ENCODE data around the gene ACAA1. TPM values are rescaled to one million over a fixed set of nuclear protein-coding genes. Genes with fewer than 3 reads are reported as not detected.

Gene ACAA1
- total and polyA plus RNA-seq, 4 donors, result 220 to 410 (median 340) TPM

Small RNA genes within 50 kb of the gene (small RNA-seq; reads per million reads assigned to genes)
- gene RF00019, result not detected

Other genes starting within 250 kb of the ACAA1 start
- 1 to 10 TPM; 2.2 to 3.5 TPM for gene VILL, start 146.3 kb downstream of the ACAA1 start, total RNA-seq
- 1 to 10 TPM in 1 of 2 donors, under 1 TPM in 1; 0.88 to 1.1 TPM for gene VILL, start 146.3 kb downstream of the ACAA1 start, polyA plus RNA-seq
- 10 to 100 TPM in 1 of 2 donors, 1 to 10 TPM in 1; 9.5 to 10.5 TPM for gene PLCD1, start 107.5 kb downstream of the ACAA1 start, total RNA-seq
- gene PLCD1, start 107.5 kb downstream of the ACAA1 start, polyA plus RNA-seq, result 1 to 10 TPM; 6.7 to 8.7 TPM
- gene DLEC1, start 97.9 kb downstream of the ACAA1 start, total RNA-seq, result under 1 TPM; 0.09 to 0.17 TPM
- under 1 TPM; 0.43 to 0.63 TPM for gene DLEC1, start 97.9 kb downstream of the ACAA1 start, polyA plus RNA-seq
- gene MYD88, start 1.5 kb upstream of the ACAA1 start, total RNA-seq, result 10 to 100 TPM; 15.4 to 60.3 TPM
- gene MYD88, start 1.5 kb upstream of the ACAA1 start, polyA plus RNA-seq, result 10 to 100 TPM; 37.0 to 51.1 TPM
- 10 to 100 TPM; 16.2 to 24.7 TPM for gene OXSR1, start 28.4 kb upstream of the ACAA1 start, total RNA-seq
- gene OXSR1, start 28.4 kb upstream of the ACAA1 start, polyA plus RNA-seq, result 1 to 10 TPM; 4.3 to 8.2 TPM
- gene SLC22A13, start 128.7 kb upstream of the ACAA1 start, total RNA-seq, result under 1 TPM; 0.14 to 0.42 TPM
- gene SLC22A13, start 128.7 kb upstream of the ACAA1 start, polyA plus RNA-seq, result under 1 TPM in 1 of 2 donors, not detected in 1; 0.10 TPM
- under 1 TPM in 1 of 2 donors, not detected in 1; 0.17 TPM for gene SLC22A14, start 145.2 kb upstream of the ACAA1 start, total RNA-seq
- gene SLC22A14, start 145.2 kb upstream of the ACAA1 start, polyA plus RNA-seq, result not detected
- 10 to 100 TPM; 14.2 to 51.5 TPM for gene XYLB, start 209.7 kb upstream of the ACAA1 start, total RNA-seq
- 10 to 100 TPM; 14.6 to 21.4 TPM for gene XYLB, start 209.7 kb upstream of the ACAA1 start, polyA plus RNA-seq

Data from liver (tissue), 5 donors.